Measurements from ENCODE around the gene ATXN7.

DNA sequence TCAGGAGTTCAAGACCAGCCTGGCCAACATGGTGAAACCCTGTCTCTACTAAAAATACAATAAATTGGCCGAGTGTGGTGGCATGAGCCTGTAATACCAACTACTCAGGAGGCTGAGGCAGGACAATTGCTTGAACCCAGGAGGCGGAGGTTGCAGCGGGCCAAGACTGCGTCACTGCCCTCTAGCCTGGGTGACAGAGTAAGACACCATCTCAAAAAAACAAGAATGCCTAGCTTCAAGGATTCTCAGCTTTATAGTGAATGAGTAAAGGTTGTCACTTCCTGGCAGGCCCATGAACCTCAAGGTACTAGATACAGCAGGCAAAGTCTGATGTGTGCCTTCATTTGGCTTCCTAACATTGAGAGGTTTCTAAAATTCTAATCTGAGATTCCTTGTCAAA is 14.5 kb upstream of the ATXN7 start:
- TF ChIP-seq, protein P1, sequence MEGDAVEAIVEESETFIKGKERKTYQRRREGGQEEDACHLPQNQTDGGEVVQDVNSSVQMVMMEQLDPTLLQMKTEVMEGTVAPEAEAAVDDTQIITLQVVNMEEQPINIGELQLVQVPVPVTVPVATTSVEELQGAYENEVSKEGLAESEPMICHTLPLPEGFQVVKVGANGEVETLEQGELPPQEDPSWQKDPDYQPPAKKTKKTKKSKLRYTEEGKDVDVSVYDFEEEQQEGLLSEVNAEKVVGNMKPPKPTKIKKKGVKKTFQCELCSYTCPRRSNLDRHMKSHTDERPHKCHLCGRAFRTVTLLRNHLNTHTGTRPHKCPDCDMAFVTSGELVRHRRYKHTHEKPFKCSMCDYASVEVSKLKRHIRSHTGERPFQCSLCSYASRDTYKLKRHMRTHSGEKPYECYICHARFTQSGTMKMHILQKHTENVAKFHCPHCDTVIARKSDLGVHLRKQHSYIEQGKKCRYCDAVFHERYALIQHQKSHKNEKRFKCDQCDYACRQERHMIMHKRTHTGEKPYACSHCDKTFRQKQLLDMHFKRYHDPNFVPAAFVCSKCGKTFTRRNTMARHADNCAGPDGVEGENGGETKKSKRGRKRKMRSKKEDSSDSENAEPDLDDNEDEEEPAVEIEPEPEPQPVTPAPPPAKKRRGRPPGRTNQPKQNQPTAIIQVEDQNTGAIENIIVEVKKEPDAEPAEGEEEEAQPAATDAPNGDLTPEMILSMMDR (IDR thresholded peaks at IDR 0.05): no peak
- no peak for TF ChIP-seq EP300 (IDR thresholded peaks at IDR 0.05)

All from stomach (tissue), 4 donors.